Right lobe of liver (tissue), 6 donors: Measurements from ENCODE around the gene CEP20. TPM values are rescaled to one million over a fixed set of nuclear protein-coding genes. Genes with fewer than 3 reads are reported as not detected.

Experiments
- ATAC-seq, 4 donors: fragments of 200-7000 bp; cut with Tn5 transposase; one replicate each; pipeline ENCODE4 v1.9.1; 2020; ENCODE audit warnings: mild to moderate bottlenecking in 4 of 4, moderate library complexity in 4 of 4
- DNase-seq, 3 donors: peaks; one replicate each; pipeline ENCODE4 v3.0.0-alpha.2; 2020
- H3K27ac ChIP-seq, 3 donors: fragments of 200-600 bp; one replicate each; pipeline ENCODE4 v1.8.0; 2022
- H3K27me3 ChIP-seq, 2 donors: fragments of 200-600 bp; one replicate each; pipeline ENCODE4 v1.8.0; 2022
- H3K36me3 ChIP-seq, 4 donors: fragments of 200-600 bp; sonication (generic) in 1 of 4; one replicate each; pipeline versions ENCODE4 v1.5.1 to v1.8.0; 2017 to 2022; ENCODE audit warnings: control low read depth in 1 of 4
- H3K4me1 ChIP-seq, 4 donors: fragments of 200-600 bp; sonication (generic) in 1 of 4; one replicate each; pipeline versions ENCODE4 v1.5.1 to v1.8.0; 2017 to 2022; ENCODE audit warnings: control low read depth in 1 of 4
- H3K4me3 ChIP-seq, 3 donors: fragments of 200-600 bp; one replicate each; pipeline ENCODE4 v1.8.0; 2022
- H3K9me3 ChIP-seq, 4 donors: fragments of 200-600 bp; sonication (generic) in 1 of 4; one replicate each; pipeline versions ENCODE4 v1.5.1 to v1.8.0; 2017 to 2022; ENCODE audit warnings: control low read depth in 1 of 4
- POLR2A ChIP-seq: fragments of 450-650 bp; IDR thresholded peaks from one replicate; pipeline ENCODE4 v1.6.1; 2017; ENCODE audit warnings: antibody characterized with exemption, mild to moderate bottlenecking
- WGBS: methylation state at CpG from one replicate; pipeline ENCODE4 v1.1.6; 2018; ENCODE audit warnings: low coverage, low lambda C conversion rate; ENCODE audit not compliant: insufficient coverage; ENCODE audit errors: missing lambda C conversion rate; 5-methylcytosine and 5-hydroxymethylcytosine counted together
- intact Hi-C, 2 donors: fragments of 100-400 bp; cut with DNase I; formaldehyde crosslinking; loops; one replicate each; pipeline versions ENCODE4 v1.11.2 to v1.14.1; 2022
- total RNA-seq, 6 experiments: library from RNA; depleted of rRNA in 2 of 6; stranded (reverse); fragments of >200 nt in 2 of 6; fragmentation: NEBNext Ultra II Directional in 3 of 6; extraction: Animal tissue kit (Norgen Biotek cat#: 25700) in 3 of 6; gene quantifications; one replicate each; pipeline versions ENCODE4 v1.1.0 to v1.2.4, GENCODE V29; 2016 to 2023
- TF ChIP-seq, protein P1 (sequence below), 4 donors: fragments of 200-600 bp in 3 of 4; fragments of 450-650 bp in 1 of 4; IDR thresholded peaks; one replicate each; pipeline versions ENCODE4 v1.5.1 to v1.8.0; 2016 to 2022; ENCODE audit warnings: antibody characterized with exemption in 4 of 4, mild to moderate bottlenecking in 2 of 4
- donor health status: DM: no; HTN: yes; CAD: no.
- donor health status: DM: no; HTN: no; CAD: no.
- donor health status: DM: no; HTN: no; CAD: no.
- donor health status: DM: no; HTN: yes; CAD: no.
- donor health status: DM: no; HTN: yes; CAD: no.

CEP20 gene
- total RNA-seq, 6 experiments from 2014 or later: 13.3 to 28.3 (median 18.3) TPM

DNA sequence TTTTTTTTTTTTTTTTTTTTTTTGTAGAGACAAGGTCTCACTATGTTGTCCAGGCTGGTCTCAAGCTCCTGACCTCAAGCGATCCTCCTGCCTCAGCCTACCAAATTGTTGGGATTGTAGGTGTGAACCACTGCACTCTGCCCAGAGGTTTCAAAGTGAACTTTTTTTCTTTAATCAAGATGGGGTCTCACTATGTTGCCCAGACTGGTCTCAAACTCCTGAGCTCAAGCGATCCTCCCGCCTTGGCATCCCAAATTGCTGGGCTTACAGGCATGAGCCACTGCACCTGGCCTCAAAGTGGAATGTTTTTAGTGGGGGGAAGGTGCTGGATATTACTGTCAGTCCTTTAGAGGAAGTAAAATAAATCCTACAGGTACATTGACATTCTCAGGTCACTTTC, 12.0 kb upstream of the CEP20 start:
- Histone ChIP-seq H3K36me3 (no peaks in the 10 kb centered on the region), H3K27me3 (no peaks in the 10 kb centered on the region), H3K9me3 (no peaks in the 10 kb centered on the region), H3K4me1 (no peaks in the 10 kb centered on the region), H3K27ac (no peak overlapping the region), H3K4me3 (no peak overlapping the region)
- TF ChIP-seq POLR2A: no peak
- TF ChIP-seq, protein P1, sequence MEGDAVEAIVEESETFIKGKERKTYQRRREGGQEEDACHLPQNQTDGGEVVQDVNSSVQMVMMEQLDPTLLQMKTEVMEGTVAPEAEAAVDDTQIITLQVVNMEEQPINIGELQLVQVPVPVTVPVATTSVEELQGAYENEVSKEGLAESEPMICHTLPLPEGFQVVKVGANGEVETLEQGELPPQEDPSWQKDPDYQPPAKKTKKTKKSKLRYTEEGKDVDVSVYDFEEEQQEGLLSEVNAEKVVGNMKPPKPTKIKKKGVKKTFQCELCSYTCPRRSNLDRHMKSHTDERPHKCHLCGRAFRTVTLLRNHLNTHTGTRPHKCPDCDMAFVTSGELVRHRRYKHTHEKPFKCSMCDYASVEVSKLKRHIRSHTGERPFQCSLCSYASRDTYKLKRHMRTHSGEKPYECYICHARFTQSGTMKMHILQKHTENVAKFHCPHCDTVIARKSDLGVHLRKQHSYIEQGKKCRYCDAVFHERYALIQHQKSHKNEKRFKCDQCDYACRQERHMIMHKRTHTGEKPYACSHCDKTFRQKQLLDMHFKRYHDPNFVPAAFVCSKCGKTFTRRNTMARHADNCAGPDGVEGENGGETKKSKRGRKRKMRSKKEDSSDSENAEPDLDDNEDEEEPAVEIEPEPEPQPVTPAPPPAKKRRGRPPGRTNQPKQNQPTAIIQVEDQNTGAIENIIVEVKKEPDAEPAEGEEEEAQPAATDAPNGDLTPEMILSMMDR (IDR thresholded peaks at IDR 0.05): no peak
- intact Hi-C loops: no loop called here
- WGBS: 57% methylated on average over 2 of the region's 3 CpGs
- ATAC-seq (no peak), DNase-seq (no peak)

DNA sequence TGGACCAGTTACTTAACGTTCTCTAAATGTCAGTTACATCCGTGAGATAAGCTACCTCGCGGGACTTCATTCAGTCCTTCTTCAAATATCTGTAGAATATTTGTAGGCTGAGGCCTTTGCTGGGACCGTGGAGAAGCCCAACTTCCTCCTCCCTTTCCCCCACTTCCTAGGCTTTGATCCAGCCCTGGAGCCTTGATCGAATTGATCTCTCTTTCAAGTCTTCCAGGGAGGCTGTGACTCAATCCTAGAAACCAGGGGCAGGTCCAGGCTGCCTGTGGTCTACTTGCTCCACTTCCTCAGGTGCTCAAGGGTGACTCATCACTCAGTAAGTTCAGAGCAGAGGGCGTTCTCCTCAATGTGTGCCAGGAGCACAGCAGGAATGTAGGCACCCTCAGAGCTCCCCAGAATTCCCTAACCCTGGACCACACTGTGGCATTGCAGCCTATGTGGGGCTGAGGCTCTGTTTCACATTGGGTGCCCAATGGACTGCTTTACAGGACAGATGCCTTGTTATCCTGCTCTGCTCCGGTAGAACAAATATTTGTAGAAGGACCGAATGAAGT, 11.2 kb upstream of the CEP20 start:
- WGBS: 52% methylated on average over 9 of the region's 9 CpGs
- Histone ChIP-seq H3K27me3 (no peaks in the 10 kb centered on the region), H3K4me1 (no peaks in the 10 kb centered on the region), H3K36me3 (no peaks in the 10 kb centered on the region), H3K4me3 (no peak overlapping the region), H3K27ac (no peak overlapping the region), H3K9me3 (no peaks in the 10 kb centered on the region)
- TF ChIP-seq, protein P1 (IDR thresholded peaks at IDR 0.05): no peak
- no peak for TF ChIP-seq POLR2A
- ATAC-seq (peak in 3 of 4 donors; percentile 23 to 53 (median 34)), DNase-seq (no peak)
- intact Hi-C loops: no loop called here

DNA sequence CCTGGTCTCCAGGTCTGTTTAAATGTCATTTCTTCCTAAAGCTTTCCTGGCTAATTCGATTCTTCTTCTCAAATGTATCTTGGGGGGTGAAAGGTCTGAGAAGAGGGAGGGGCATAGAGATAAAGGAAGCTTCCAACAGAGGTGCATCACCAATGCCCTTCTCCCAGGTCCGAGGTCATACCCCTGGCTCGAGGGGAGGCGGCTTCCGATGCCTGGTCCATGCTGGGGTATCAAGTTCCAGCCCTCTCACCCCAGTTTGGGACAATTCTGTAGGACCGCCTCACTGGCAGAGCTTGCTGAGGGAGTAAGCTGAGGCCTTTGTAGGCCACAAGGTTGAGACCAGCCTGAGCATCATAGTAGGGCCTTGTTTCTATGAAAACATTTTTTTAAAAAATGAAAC, 10.3 kb upstream of the CEP20 start:
- Histone ChIP-seq H3K36me3 (no peaks in the 10 kb centered on the region), H3K4me1 (no peaks in the 10 kb centered on the region), H3K27ac (no peak overlapping the region), H3K9me3 (no peaks in the 10 kb centered on the region), H3K27me3 (no peaks in the 10 kb centered on the region), H3K4me3 (no peak overlapping the region)
- DNase-seq (no peak), ATAC-seq (no peak)
- WGBS: 47% methylated on average over 3 of the region's 6 CpGs
- intact Hi-C loops: no loop called here
- TF ChIP-seq POLR2A: no peak
- TF ChIP-seq, protein P1 (IDR thresholded peaks at IDR 0.05): no peak

DNA sequence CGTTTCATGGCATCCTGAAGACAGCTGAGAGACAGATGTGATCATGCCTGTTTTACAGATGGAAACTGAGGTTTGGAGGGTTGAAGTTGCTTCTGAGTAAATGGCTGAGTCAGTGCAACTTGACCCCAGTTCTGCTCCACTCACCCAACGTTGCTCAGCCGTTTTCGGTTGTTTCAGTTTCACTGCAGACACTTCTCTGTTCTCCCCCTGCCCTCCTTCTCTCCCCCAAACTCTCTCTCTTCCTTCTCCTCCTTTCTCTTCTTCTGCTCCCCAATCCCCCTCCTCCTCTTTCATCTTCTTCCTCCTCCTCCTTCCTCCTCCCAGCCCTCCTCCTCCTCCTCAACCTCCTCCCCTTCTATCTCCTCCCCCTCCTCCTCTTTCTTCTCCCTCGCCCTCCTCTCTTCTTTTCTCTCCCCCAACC, 9.4 kb upstream of the CEP20 start:
- ATAC-seq (peak in 3 of 4 donors; percentile 33 to 61 (median 36)), DNase-seq (no peak)
- Histone ChIP-seq H3K4me3 (no peak overlapping the region), H3K9me3 (no peaks in the 10 kb centered on the region), H3K4me1 (no peaks in the 10 kb centered on the region), H3K36me3 (no peaks in the 10 kb centered on the region), H3K27me3 (no peaks in the 10 kb centered on the region), H3K27ac (no peak overlapping the region)
- intact Hi-C loops: no loop called here
- TF ChIP-seq, protein P1 (IDR thresholded peaks at IDR 0.05): no peak
- TF ChIP-seq POLR2A: no peak
- 33% methylated on average over 5 of the region's 5 CpGs for WGBS
